Sigmoid colon (tissue), 4 donors: ENCODE results near the gene CRTC1.

Experiments
- EP300 ChIP-seq, 4 donors: sonication (generic); formaldehyde crosslinking; IDR thresholded peaks; one replicate each; pipeline ENCODE4 v1.6.1; 2017; ENCODE audit warnings: antibody characterized with exemption in 4 of 4
- POLR2A ChIP-seq, 2 donors: fragments of 450-650 bp; IDR thresholded peaks; one replicate each; pipeline ENCODE4 v1.6.1; 2016; ENCODE audit warnings: antibody characterized with exemption in 2 of 2, mild to moderate bottlenecking in 2 of 2, moderate library complexity in 2 of 2
- POLR2AphosphoS5 ChIP-seq, 4 donors: sonication (generic); formaldehyde crosslinking; IDR thresholded peaks; one replicate each; pipeline ENCODE4 v1.6.1; 2017; ENCODE audit warnings: antibody characterized with exemption in 4 of 4
- TF ChIP-seq, protein P1 (sequence below), 4 experiments: fragments of 450-650 bp in 3 of 4; fragments of 200-600 bp in 1 of 4; IDR thresholded peaks; one replicate each; pipeline ENCODE4 v1.5.1; 2016 to 2019; ENCODE audit warnings: antibody characterized with exemption in 4 of 4, mild to moderate bottlenecking in 3 of 4, moderate library complexity in 2 of 4

DNA sequence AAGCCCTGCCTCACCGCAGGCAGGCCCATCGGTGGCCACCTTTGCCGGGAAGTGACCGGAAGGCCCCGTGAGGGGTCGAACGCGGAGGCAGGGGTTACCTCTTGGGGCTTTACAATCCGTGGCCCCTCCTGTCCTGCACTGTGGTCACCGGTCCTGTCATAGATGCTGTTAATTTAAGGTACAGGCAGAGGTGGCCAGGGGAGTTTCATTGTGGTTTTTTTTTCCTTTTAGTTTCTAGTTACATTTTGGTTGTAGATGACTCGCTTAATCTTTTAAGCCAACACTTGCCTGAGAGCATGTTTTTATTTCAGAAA lies 94.6 kb downstream of the CRTC1 start:
- TF ChIP-seq, protein P1, sequence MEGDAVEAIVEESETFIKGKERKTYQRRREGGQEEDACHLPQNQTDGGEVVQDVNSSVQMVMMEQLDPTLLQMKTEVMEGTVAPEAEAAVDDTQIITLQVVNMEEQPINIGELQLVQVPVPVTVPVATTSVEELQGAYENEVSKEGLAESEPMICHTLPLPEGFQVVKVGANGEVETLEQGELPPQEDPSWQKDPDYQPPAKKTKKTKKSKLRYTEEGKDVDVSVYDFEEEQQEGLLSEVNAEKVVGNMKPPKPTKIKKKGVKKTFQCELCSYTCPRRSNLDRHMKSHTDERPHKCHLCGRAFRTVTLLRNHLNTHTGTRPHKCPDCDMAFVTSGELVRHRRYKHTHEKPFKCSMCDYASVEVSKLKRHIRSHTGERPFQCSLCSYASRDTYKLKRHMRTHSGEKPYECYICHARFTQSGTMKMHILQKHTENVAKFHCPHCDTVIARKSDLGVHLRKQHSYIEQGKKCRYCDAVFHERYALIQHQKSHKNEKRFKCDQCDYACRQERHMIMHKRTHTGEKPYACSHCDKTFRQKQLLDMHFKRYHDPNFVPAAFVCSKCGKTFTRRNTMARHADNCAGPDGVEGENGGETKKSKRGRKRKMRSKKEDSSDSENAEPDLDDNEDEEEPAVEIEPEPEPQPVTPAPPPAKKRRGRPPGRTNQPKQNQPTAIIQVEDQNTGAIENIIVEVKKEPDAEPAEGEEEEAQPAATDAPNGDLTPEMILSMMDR (IDR thresholded peaks at IDR 0.05), result no peak
- TF ChIP-seq POLR2AphosphoS5 (IDR thresholded peaks at IDR 0.05), result no peak
- TF ChIP-seq POLR2A (IDR thresholded peaks at IDR 0.05), result no peak
- TF ChIP-seq EP300 (IDR thresholded peaks at IDR 0.05), result no peak
